SK-N-MC (cell line): Measurements from ENCODE around the gene ZNF891.

Experiments used
- EZH2 ChIP-seq: fragments of 200-600 bp; sonication (generic); IDR thresholded peaks from one replicate; pipeline ENCODE4 v1.6.1; 2017; ENCODE audit warnings: antibody characterized with exemption
- FOXP2 ChIP-seq: optimal IDR thresholded peaks from 2 replicates; pipeline ENCODE3; 2011; ENCODE audit warnings: mild to moderate bottlenecking, moderate library complexity; ENCODE audit not compliant: insufficient read depth; ENCODE audit errors: extremely low read length, control extremely low read depth
- POLR2AphosphoS5 ChIP-seq: IDR thresholded peaks from 2 replicates; pipeline ENCODE4 v1.6.1; 2012; ENCODE audit warnings: mild to moderate bottlenecking, low read depth, low read length, borderline replicate concordance

DNA sequence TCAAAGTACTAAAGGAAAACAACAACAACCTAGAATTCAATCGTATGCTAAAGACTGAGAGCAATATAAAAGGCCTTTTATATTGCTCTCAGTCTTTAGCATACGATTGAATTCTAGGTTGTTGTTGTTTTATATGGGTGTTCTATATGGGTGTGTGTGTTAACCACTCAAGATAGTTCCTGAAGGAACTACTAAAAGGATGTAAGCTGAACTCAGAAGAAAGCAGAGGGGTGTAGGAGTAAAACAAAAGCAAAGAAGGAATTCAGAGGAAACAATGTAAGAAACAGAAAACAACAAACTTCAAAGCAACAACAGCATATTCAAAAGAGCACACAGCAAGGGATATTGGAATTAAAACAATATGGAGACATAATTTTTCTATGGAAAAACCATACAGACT is 5.4 kb downstream of the ZNF891 start:
- no peak for TF ChIP-seq EZH2
- no peak for TF ChIP-seq POLR2AphosphoS5
- no peak for TF ChIP-seq FOXP2
